HG03457 (cell line): Measurements from ENCODE around the gene TCF12.

Experiments
- ATAC-seq: cut with Tn5 transposase; IDR thresholded peaks from one replicate; pipeline ENCODE4 v1.9.1; 2021; ENCODE audit warnings: moderate number of reproducible peaks; ENCODE audit not compliant: unreplicated experiment

Gene TCF12

GRCh38 chr15:57328897-57329296, 410.5 kb downstream of the TCF12 start:
- ATAC-seq, result no peak

- no peak for ATAC-seq
These were observed 411.3 kb downstream of the TCF12 start for GRCh38 chr15:57329582-57330367.

GRCh38 chr15:57330619-57331340, 412.3 kb downstream of the TCF12 start:
- ATAC-seq, result no peak

GRCh38 chr15:57332326-57332725, 413.9 kb downstream of the TCF12 start:
- ATAC-seq, result no peak

- no peak for ATAC-seq
These were observed 415.0 kb downstream of the TCF12 start for GRCh38 chr15:57333487-57333886.

- ATAC-seq, result no peak
These were observed 415.8 kb downstream of the TCF12 start for GRCh38 chr15:57334257-57334656.

GRCh38 chr15:57335293-57335715, 416.9 kb downstream of the TCF12 start:
- ATAC-seq, result no peak

- no peak for ATAC-seq
These were observed 417.3 kb downstream of the TCF12 start for GRCh38 chr15:57335719-57336118.

- ATAC-seq, result no peak
These were observed 419.5 kb downstream of the TCF12 start for GRCh38 chr15:57337868-57338411.

GRCh38 chr15:57339321-57339720, 420.9 kb downstream of the TCF12 start:
- ATAC-seq, result no peak
